Measurements from ENCODE around the gene OTULINL.
"Not testable (repeated sequence)": the region's sequence is repeated elsewhere in the genome, so short reads cannot be mapped to it uniquely, and the experiment has no call there.

The OTULINL gene

GRCh38 chr5:14581106-14581890, at the start of gene OTULINL:
TSS of gene OTULINL (plus strand) at chr5:14581792. CDS start at chr5:14581895, 103 bp downstream.
- peak; percentile 9 for DNase-seq (ENCODE audit: low read depth, low spot score)

- DNase-seq (ENCODE audit: low read depth, low spot score), result no peak
Observed at GRCh38 chr5:14532180-14532579, 49.4 kb upstream of the OTULINL start.

GRCh38 chr5:14534773-14535172, 46.8 kb upstream of the OTULINL start:
- no peak for DNase-seq (ENCODE audit: low read depth, low spot score)

GRCh38 chr5:14545308-14545707, 36.3 kb upstream of the OTULINL start:
- no peak for DNase-seq (ENCODE audit: low read depth, low spot score)

GRCh38 chr5:14545862-14546261, 35.7 kb upstream of the OTULINL start:
- no peak for DNase-seq (ENCODE audit: low read depth, low spot score)

GRCh38 chr5:14547666-14548065, 33.9 kb upstream of the OTULINL start:
- DNase-seq (ENCODE audit: low read depth, low spot score), result no peak

- no peak for DNase-seq (ENCODE audit: low read depth, low spot score)
Observed at GRCh38 chr5:14551211-14551610, 30.4 kb upstream of the OTULINL start.

- DNase-seq (ENCODE audit: low read depth, low spot score), result no peak
Observed at GRCh38 chr5:14552017-14552416, 29.6 kb upstream of the OTULINL start.

GRCh38 chr5:14554288-14554687, 27.3 kb upstream of the OTULINL start:
- DNase-seq (ENCODE audit: low read depth, low spot score), result not testable (repeated sequence)

- no peak for DNase-seq (ENCODE audit: low read depth, low spot score)
Observed at GRCh38 chr5:14556015-14556414, 25.6 kb upstream of the OTULINL start.

- DNase-seq (ENCODE audit: low read depth, low spot score), result no peak
Observed at GRCh38 chr5:14557203-14557770, 24.3 kb upstream of the OTULINL start.

GRCh38 chr5:14557791-14558415, 23.7 kb upstream of the OTULINL start:
- no peak for DNase-seq (ENCODE audit: low read depth, low spot score)

- DNase-seq (ENCODE audit: low read depth, low spot score), result no peak
Observed at GRCh38 chr5:14560091-14560595, 21.4 kb upstream of the OTULINL start.

- DNase-seq (ENCODE audit: low read depth, low spot score), result no peak
Observed at GRCh38 chr5:14561741-14562140, 19.9 kb upstream of the OTULINL start.

GRCh38 chr5:14568333-14568732, 13.3 kb upstream of the OTULINL start:
- DNase-seq (ENCODE audit: low read depth, low spot score), result no peak

- DNase-seq (ENCODE audit: low read depth, low spot score), result no peak
Observed at GRCh38 chr5:14569948-14570691, 11.5 kb upstream of the OTULINL start.

- no peak for DNase-seq (ENCODE audit: low read depth, low spot score)
Observed at GRCh38 chr5:14571901-14572300, 9.7 kb upstream of the OTULINL start.

- DNase-seq (ENCODE audit: low read depth, low spot score), result no peak
Observed at GRCh38 chr5:14572385-14572784, 9.2 kb upstream of the OTULINL start.

- DNase-seq (ENCODE audit: low read depth, low spot score), result no peak
Observed at GRCh38 chr5:14572836-14573235, 8.8 kb upstream of the OTULINL start.

- no peak for DNase-seq (ENCODE audit: low read depth, low spot score)
Observed at GRCh38 chr5:14574096-14574495, 7.5 kb upstream of the OTULINL start.

- no peak for DNase-seq (ENCODE audit: low read depth, low spot score)
Observed at GRCh38 chr5:14574891-14575508, 6.6 kb upstream of the OTULINL start.

GRCh38 chr5:14576206-14576605, 5.4 kb upstream of the OTULINL start:
- no peak for DNase-seq (ENCODE audit: low read depth, low spot score)

Measured in smooth muscle cell of the brain vasculature (primary cell).